ENCODE results near the gene MAP4K5. TPM values are rescaled to one million over a fixed set of nuclear protein-coding genes. Genes with fewer than 3 reads are reported as not detected.
A peak's percentile ranks its signal among the peaks of the same experiment; 100 is the strongest.

The MAP4K5 gene
- total RNA-seq, 6 experiments from 2014 or later, result 6.5 to 31.3 (median 14.4) TPM

GRCh38 chr14:50387548-50387947 lies 144.8 kb downstream of the MAP4K5 start:
- no peak for TF ChIP-seq POLR2A (IDR thresholded peaks at IDR 0.05)
- TF ChIP-seq CTCF (IDR thresholded peaks at IDR 0.05), result no peak
- no peaks in the 10 kb centered on the region for H3K27me3 ChIP-seq
- H3K4me3 ChIP-seq, result no peak overlapping the region
- no peak overlapping the region for H3K27ac ChIP-seq
- peaks cover 0 to 9% (median 0%) of the 10 kb centered on the region in 4 donors for H3K4me1 ChIP-seq
- ATAC-seq, result no peak
- H3K9me3 ChIP-seq, result no peaks in the 10 kb centered on the region
- 100% methylated on average over 1 of the region's 1 CpG for WGBS (ENCODE audit: insufficient coverage, low coverage, low lambda C conversion rate, missing lambda C conversion rate)
- intact Hi-C loops (cut with DNase I), result no loop called here
- H3K36me3 ChIP-seq, result no peaks in the 10 kb centered on the region
- no peak for DNase-seq

DNA sequence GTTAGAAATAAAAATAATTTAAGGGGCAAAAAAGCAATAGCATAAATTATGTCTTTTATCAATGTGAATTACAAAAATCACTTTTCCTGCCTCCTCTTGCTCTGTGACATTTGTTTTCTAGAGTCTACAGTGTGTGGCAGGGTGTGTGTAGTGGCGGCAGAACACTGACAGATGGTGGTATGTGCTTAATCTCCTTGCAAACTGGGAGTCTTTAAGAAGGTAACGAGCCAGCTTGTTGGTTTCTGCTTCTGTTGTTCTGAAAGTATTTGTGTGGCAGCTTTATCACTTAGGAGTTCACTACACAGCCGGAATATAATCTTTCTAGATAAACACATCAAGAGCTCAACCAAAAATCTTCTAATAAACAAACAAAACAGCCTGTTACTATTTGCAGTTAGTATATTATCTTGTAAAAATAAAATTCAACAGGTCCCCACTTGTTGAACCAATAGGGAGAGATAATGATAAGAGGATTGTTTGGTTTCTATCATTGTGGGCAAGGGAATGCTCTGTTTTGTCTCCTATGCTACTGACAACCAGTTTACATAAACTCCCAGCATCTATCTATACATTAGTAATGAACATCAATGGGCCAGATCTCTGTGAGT lies 148.6 kb downstream of the MAP4K5 start:
- Histone ChIP-seq H3K27ac (no peak overlapping the region), H3K36me3 (no peaks in the 10 kb centered on the region), H3K27me3 (no peaks in the 10 kb centered on the region), H3K4me3 (no peak overlapping the region), H3K9me3 (no peaks in the 10 kb centered on the region), H3K4me1 (peaks cover 0 to 11% (median 0%) of the 10 kb centered on the region in 4 donors)
- ATAC-seq, result no peak
- 48% methylated on average over 3 of the region's 3 CpGs for WGBS (ENCODE audit: insufficient coverage, low coverage, low lambda C conversion rate, missing lambda C conversion rate)
- TF ChIP-seq POLR2A (IDR thresholded peaks at IDR 0.05) (no peak), CTCF (IDR thresholded peaks at IDR 0.05) (no peak)
- intact Hi-C loops (cut with DNase I), result no loop called here
- DNase-seq, result no peak

- Histone ChIP-seq H3K9me3 (no peaks in the 10 kb centered on the region), H3K27ac (no peak overlapping the region), H3K4me3 (no peak overlapping the region), H3K27me3 (no peaks in the 10 kb centered on the region), H3K36me3 (no peaks in the 10 kb centered on the region), H3K4me1 (peaks cover 0 to 11% (median 0%) of the 10 kb centered on the region in 4 donors)
- intact Hi-C loops (cut with DNase I), result no loop called here
- WGBS (ENCODE audit: insufficient coverage, low coverage, low lambda C conversion rate, missing lambda C conversion rate), result 40% methylated on average over 14 of the region's 14 CpGs
- ATAC-seq (peak; percentile 60 to 79 (median 67)), DNase-seq (peak in 1 of 3 donors; percentile 62)
- TF ChIP-seq CTCF (IDR thresholded peaks at IDR 0.05) (no peak), POLR2A (IDR thresholded peaks at IDR 0.05) (no peak)
Observed at GRCh38 chr14:50381823-50382287, 150.5 kb downstream of the MAP4K5 start.

GRCh38 chr14:50381008-50381407 lies 151.4 kb downstream of the MAP4K5 start:
- no peak overlapping the region for H3K27ac ChIP-seq
- ATAC-seq, result peak in 3 of 4 donors; percentile 37 to 69 (median 67)

More at GRCh38 chr14:50381008-50381407, 151.4 kb downstream of the MAP4K5 start:
- intact Hi-C loops (cut with DNase I), result no loop called here
- Histone ChIP-seq H3K27me3 (no peaks in the 10 kb centered on the region), H3K36me3 (no peaks in the 10 kb centered on the region), H3K4me3 (no peak overlapping the region), H3K4me1 (peaks cover 0 to 11% (median 0%) of the 10 kb centered on the region in 4 donors), H3K9me3 (no peaks in the 10 kb centered on the region)
- no peak for DNase-seq
- WGBS (ENCODE audit: insufficient coverage, low coverage, low lambda C conversion rate, missing lambda C conversion rate), result 100% methylated on average over 1 of the region's 1 CpG
- TF ChIP-seq POLR2A (IDR thresholded peaks at IDR 0.05), result no peak
- no peak for TF ChIP-seq CTCF (IDR thresholded peaks at IDR 0.05)
